HG02763 (cell line): ENCODE data around the gene MEGF9.
"Not testable (repeated sequence)": the region's sequence is repeated elsewhere in the genome, so short reads cannot be mapped to it uniquely, and the experiment has no call there.

Source experiments
- ATAC-seq: cut with Tn5 transposase; IDR thresholded peaks from one replicate; pipeline ENCODE4 v1.9.1; 2021; ENCODE audit warnings: mild to moderate bottlenecking, moderate library complexity; ENCODE audit not compliant: unreplicated experiment

The MEGF9 gene

DNA sequence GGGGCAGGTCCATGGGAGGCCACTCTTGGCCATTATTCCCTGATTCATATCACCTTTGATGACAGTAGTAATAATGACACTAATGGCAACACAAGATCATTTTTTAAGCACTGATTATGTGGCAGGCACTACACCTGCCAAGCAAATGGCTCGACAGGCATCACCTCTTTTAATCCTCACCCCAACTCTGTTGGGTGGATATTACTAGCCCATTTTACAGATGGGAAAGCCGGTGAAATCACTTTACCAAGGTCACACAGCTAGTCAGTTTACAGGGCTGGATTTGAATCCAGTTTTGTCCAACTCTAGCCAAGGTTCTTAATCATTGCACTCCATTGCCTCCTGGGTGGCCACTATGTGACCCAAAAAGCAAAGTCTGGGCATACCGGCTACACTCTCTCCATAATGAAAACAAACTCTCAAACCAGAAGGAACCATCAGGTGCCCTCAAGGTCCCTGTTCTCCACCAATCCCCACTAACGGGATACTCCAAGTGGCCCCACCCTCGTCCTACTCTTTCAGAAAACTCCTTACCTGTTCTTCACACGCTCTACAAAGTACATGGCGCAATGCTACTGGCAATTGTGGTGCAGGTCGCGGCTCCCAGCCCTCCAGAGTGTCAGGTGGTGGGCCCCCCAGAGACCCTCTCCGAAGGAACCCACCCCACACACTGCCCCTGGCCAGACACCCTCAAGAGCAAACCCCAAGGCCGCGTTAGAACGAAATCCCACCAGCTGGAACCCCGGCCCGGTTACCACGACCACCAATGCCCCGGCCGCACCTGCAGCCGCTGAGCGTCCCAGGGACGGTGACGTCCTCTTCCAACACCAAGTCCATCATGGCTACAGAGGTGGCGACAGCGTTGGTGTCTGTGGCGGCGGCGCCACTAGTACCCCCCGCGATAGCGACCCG lies 134.9 kb downstream of the MEGF9 start:
- no peak for ATAC-seq

DNA sequence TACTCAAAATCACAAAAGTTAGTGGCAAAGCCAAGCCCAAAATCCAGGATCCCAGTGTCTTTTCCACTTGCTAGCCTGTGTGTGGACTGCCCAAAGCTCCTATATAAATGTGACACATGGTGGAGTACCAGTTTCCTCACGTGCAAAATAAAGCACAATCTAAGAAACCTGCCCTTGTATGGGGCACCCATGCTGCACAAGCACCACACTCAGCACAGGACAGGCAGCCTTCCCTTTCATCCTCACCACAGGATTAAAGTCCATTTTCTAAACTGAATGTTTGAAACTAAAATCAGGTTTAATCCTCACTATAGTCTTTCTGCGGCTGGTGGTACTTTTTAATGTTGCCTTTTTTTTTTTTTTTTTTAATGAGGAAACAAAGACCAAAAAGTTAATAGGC lies 139.8 kb downstream of the MEGF9 start:
- no peak for ATAC-seq

DNA sequence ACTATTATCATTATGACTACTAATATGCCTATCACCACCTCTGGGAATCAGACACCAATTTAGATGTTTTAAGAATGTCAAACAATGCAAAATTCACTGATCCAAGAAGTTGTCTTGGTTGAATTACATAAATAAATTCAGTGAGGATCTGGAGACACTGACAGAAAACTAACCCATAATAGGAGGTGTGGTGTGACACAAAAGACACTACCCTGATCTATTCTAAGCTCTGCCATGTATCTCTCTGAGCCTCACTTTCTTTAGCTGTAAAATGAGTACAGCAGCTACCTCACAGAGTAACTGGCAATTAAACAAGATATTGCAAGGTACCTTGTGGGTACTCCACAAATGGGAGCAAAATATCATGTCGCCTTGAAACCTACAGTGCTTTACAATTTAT lies 141.8 kb downstream of the MEGF9 start:
- ATAC-seq, result no peak

DNA sequence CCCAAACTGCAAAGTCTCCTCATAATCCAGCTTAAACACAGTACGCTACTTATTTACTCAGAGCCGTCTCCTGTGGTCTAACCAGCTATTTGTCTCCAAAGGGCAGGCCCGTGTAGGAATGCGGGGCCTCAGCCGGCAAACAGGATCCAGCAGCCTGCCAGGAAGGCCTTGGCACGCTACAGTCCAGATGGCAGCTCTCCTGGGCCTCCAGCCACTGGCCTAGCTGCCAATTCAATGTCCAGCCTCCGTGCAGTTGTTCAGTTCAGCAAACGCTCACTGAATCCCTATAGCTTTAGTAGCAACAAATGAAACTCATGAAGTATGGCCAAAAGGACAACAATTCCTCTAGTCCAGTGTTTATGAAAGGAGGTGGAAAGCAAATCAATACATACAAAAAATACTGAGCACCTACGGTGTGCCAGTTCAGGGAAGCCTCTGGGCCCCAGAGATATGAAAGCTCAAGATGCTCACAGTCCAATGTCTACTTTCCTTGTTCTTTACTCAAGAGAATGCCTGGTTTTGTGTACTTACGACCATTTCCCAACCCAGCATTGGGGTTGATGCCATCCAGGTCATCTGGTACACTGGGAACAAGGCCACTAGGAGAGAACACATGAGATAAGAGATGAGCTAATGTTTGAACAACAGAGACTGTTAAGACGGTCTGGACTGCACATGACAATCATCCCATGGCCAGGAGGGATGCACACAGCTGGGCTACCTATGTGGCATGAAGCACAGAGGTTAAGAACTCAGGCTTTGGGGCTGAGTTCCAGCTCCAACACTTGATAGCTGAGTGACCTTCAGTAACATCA lies 142.6 kb downstream of the MEGF9 start:
- no peak for ATAC-seq

DNA sequence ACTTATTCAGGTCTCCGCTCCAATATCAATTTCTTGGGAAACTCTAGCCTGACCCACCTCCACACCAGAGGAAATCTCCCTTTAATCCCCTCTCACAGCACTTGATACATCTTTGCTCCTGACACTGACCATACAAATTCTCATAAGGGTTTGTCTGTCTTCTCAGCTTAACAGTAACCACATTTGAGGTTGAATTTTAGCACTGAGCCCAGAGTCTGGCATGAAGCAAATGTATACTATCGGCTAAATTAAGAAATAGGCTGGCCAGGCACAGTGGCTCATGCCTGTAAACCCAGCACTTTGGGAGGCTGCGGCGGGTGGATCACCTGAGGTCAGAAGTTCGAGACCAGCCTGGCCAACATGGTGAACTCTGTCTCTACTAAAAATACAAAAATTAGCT lies 144.0 kb downstream of the MEGF9 start:
- ATAC-seq, result no peak

DNA sequence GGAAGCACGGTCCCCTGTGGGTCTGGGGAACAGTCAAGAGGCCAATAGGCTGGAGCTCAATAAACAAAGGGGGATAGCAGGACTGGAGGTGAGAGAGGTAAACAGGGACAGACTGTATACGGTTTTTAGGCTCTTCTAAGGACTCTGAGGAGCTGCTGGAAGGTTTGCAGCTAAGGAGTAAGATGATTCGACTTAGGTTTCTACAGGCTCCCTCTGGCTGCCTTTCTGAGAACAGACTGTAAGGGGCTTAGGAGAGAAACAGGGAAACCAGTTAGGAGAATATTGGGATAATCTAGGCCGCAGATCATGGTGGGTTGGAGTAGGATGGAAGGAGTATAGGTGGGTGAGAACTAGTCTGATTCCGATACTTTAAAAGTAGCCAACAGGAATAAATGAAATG lies 144.7 kb downstream of the MEGF9 start:
- ATAC-seq, result no peak

DNA sequence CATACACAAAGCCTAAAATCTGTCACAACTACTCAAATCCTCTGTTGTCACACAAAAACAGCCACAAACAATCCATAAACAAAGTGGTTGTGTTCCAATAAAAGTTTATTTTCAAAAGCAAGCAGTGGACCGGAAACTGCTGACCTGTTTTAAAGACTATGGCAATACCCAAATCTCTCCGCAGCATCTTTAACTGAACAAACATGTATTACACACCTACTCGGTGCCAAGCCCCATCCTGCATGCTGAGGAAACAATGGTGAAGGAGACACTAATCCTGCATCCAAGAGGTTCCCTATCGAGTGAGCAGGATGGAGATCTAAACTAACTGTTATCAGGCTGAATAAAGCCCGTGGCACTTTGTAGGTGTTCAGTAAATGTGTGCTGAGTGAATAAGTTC lies 145.5 kb downstream of the MEGF9 start:
- no peak for ATAC-seq

DNA sequence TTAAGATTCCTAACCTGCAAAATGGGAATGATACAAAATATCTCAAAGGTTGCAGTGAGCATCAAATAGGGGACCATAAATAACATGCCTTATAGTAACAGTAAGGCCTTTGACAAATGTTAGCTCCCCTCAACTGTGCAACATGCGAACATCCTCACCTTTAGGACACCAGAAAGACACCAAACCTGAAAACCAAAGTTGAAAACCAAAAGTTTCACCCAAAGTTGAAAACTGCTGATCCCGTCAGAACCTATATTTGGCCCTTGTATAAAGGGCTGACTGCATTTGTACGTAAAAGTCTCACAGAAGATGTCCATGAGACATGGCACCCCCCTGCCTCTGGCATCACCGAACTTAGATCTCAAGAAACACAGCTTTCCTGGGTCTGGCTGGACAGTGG lies 146.4 kb downstream of the MEGF9 start:
- no peak for ATAC-seq

DNA sequence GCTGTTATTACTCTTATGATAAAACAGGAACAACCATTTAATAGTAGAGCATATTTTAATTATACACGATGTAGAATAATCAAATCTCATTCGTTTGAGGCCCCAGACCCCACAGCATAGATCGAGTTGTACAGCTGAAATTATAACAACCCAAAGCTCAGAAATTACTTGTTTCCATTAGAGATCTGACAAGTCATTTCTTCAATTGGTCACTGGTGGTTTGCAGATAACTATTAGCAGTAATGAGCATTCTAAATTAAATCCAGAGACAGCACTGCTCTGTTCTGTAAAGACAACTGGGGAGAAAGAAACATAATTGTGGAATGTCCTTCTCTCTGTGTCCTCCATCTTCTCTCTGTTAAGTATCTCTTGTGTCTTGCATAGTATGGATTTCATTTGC lies 147.2 kb downstream of the MEGF9 start:
- no peak for ATAC-seq

DNA sequence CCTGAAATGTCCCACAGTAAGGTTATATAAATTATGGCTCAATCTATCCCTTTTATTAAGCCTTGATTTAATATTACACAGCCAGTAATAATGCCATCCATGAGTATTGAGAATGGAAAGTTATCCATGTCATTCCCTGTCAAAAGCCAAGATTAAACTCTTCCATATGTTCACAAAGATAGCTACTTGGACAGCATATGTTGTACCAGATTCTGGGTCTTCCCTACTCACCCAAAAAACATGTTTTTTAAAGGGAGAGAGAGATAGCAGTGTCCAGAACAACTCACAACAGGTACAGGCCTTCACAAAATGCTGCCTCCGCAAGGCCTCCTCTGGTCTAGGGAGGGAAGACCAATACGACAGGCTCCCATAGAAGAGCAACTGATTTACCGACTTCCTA lies 149.7 kb downstream of the MEGF9 start:
- ATAC-seq, result no peak

DNA sequence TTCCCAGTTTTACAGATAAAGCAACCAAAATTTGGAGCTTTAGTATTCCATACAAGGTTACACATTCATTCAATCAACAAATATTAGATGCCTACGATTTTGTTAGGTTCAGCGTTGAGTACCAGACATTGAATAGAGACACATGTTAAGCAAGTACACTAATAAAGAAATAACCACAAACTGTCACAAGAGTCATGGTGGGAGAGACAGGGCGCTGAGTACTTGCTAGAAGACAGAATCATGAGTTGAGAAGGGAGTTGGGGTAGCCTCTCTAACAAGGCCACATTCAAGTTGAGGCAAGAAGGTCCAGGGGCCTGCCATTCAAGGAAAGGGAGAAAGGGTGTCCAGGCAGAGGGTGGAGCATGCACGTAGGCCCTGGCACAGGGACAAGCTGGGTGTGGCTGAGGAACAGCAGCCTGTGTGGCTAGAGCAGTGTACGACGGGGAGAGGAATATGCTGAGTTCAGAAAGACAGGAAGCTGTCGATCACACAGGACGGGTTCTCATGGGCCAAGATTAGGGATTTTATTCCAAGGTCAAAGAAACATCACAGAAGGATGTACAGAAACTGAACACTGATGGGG lies 151.3 kb downstream of the MEGF9 start:
- no peak for ATAC-seq

DNA sequence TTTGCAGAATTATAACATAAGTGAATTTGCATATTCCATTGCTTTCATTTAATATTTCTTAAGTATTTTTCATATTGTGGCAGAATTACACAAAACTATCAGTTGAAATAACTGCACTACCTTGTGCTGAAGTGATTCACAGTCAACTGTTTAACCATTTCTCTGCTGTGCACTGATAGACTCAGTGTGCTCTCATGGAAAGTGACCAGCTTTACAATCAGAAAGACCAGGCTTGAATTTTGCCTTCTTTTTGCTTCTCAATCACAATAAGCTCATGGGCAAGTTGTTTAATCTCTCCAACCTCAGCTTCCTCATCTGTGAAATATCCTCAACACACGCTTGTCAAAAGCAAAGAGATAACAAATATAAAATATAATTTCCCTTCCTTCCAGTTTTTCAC lies 152.6 kb downstream of the MEGF9 start:
- no peak for ATAC-seq

DNA sequence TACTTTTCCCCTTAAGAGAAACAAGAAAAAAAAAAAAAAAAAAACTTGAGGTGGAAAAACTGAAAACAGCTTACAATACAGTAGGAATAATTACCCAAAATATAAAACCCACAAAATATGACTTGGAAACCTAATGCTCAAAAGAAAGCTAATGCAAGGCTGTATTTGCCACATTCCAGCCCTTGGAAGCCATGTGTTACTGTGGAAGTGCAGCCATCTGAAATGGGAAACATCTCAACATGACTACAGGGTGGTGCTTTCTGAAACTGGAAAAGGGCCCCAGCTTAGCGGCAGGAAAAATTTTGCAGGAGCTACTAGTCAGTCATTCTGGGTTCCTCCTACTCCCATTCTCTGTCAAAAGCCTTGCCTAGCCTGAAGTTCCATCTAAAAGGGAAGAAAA lies 154.7 kb downstream of the MEGF9 start:
- ATAC-seq, result no peak

DNA sequence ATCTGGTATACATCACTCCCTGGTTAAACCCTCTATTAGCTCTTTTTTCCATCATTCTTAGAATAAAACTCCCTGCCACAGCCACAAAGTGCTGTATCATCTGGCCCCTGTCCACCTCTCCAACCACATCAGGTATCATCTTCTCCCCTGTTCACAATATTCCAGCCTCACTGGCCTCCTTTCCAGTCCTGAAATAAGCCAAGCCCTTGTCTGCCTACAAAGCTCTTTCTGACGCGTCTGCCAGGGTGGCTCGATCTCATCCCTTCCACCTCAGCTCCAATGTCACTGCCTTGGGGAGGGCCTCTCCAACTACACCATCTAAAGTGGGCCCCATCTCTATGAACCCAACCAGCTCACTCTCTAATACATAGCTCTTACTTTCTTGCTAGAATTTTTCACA lies 155.8 kb downstream of the MEGF9 start:
- no peak for ATAC-seq

DNA sequence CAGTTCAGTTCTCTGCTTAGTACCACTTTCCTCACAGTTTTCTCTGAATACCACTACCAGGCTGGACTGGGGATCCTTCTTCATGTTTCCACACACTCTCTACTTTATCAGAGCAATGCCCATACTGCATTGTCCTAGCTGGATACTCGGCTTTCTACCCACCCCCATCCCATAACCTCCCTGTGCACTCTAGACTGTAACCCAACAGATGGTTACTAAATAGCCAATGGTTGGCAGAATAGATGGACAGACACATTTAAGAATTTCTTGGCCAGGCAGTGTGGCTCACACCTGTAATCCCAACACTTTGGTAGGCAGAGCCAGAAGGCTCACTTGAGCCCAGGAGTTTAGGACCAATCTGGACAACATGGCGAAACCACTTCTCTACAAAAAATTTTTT lies 157.1 kb downstream of the MEGF9 start:
- no peak for ATAC-seq

DNA sequence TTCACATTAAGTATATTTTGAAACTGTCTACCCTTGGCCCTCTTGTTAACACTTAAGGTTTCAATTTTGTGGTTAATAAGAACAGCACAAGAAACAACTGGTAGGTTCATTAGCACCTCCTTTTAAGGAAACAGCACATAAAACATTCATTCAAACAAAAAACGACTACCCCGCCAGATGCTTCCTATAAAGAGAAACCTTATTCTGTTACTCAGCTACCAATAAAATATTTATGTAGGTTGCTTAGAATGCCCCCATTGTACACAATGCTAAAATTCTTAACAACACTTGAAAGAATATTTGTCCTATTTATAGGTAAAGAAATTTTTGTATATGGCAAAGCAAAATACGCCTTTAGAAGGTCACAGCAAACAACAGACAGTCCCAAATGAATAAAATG lies 157.5 kb downstream of the MEGF9 start:
- no peak for ATAC-seq

DNA sequence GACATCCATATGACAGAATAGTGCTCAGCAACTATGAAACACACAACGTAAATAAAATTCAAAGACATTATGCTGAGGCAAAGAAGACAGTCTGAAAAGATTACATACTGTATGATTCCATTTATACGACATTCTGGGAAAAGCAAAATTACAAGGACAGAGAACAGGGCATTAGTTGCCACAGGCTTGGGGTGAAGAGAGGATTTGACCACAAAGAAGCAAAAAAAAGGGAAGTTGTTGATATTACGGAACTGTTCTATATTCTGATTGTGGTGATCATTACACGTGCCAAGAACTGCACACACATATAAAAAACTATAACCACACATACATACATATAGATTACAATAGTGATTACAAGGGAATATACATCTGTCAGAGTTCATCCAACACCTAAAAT lies 158.4 kb downstream of the MEGF9 start:
- ATAC-seq, result no peak

DNA sequence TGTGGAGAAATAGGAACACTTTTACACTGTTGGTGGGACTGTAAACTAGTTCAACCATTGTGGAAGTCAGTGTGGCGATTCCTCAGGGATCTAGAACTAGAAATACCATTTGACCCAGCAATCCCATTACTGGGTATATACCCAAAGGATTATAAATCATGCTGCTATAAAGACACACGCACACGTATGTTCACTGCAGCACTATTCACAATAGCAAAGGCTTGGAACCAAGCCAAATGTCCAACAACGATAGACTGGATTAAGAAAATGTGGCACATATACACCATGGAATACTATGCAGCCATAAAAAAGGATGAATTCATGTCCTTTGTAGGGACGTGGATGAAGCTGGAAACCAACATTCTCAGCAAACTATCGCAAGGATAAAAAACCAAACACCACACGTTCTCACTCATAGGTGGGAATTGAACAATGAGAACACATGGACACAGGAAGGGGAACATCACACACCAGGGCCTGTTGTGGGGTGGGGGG lies 162.0 kb downstream of the MEGF9 start:
- not testable (repeated sequence) for ATAC-seq
